Neural progenitor cell (in vitro differentiated cells): ENCODE measurements around the gene RBBP4.

Experiments
- CTCF ChIP-seq: fragments of 200-600 bp; sonication (generic); IDR thresholded peaks from 2 replicates; pipeline ENCODE4 v1.5.1; 2017; ENCODE audit warnings: antibody characterized with exemption, mild to moderate bottlenecking
- EZH2 ChIP-seq: fragments of 200-600 bp; sonication (generic); IDR thresholded peaks from 2 replicates; pipeline ENCODE4 v1.6.1; 2017; ENCODE audit warnings: antibody characterized with exemption, mild to moderate bottlenecking, moderate library complexity
- EZH2phosphoT487 ChIP-seq: fragments of 200-600 bp; sonication (generic); IDR thresholded peaks from 2 replicates; pipeline ENCODE4 v1.6.1; 2017; ENCODE audit warnings: antibody characterized with exemption

- no peak for TF ChIP-seq EZH2phosphoT487
- no peak for TF ChIP-seq CTCF
- TF ChIP-seq EZH2 = no peak
Measured at GRCh38 chr1:32713081-32713480, 62.1 kb downstream of the RBBP4 start.
